ELR (cell line): Measurements from ENCODE around the gene NME1.
"Not testable (repeated sequence)": the region's sequence is repeated elsewhere in the genome, so short reads cannot be mapped to it uniquely, and the experiment has no call there.

Experiments
- DNase-seq: peaks from one replicate; pipeline ENCODE4 v3.0.0-alpha.2; 2015; ENCODE audit warnings: low read depth

The NME1 gene

DNA sequence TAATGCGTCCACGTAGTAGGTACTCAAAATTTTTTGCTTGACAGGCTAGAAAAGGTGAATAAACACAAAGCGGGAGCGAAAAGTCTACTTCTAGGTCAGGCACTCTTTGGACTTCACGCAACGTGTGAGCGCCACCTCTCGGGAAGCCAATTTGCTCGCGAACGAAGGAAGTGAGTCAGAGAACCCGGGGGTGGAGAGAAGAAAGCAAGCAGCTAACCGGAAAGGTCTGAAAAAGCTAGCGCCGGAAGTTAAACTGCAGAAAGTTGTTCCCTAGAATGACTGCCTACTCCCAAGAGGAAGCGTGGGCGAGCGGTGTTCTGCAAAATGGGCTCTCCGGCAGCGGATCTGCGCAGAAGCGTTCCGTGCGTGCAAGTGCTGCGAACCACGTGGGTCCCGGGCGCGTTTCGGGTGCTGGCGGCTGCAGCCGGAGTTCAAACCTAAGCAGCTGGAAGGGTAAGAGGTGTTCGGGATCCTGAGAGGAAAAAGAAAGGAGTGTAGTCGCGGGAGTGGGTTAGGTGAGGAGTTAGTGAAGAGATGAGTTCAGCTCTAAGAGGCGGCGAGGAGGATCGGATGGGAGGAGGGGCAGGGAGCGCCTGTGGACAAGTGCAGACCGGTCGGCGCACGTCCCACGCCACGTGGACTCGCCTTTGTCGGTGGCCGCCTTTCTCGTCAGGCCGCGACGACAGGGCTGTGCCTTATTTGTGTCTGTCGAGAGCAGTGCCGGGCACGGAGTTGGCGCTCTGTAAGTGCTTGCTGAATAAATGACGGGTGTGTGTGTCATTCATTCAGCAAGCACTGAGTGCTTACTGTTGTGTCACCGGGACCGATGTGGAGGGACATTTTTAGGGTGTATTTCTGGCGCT, at the start of gene NME1:
Gene NME1 (plus strand): TSS at position 350 of the 863 bp plus-strand sequence. CDS start 2,096 bp downstream, outside the sequence.
- peak; percentile 100 for DNase-seq

DNA sequence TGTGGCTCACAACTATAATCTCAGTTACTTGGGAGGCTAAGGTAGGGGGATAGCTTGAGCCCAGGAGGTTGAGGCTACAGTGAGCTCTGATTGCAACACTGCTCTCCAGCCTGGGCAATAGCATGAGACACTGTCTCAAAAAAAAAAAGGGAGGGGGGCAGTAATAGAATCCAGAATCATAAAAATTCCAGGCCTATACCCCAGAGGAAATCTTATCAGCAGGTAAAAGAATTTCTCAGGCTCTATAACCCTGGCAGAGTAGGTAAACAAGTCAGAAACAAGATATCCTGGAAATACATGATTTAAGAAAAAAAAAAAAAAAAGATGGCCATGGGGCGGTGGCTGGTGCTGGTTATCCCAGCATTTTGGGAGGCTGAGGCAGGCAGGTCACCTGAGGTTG, 45.6 kb upstream of the NME1 start:
- no peak for DNase-seq

DNA sequence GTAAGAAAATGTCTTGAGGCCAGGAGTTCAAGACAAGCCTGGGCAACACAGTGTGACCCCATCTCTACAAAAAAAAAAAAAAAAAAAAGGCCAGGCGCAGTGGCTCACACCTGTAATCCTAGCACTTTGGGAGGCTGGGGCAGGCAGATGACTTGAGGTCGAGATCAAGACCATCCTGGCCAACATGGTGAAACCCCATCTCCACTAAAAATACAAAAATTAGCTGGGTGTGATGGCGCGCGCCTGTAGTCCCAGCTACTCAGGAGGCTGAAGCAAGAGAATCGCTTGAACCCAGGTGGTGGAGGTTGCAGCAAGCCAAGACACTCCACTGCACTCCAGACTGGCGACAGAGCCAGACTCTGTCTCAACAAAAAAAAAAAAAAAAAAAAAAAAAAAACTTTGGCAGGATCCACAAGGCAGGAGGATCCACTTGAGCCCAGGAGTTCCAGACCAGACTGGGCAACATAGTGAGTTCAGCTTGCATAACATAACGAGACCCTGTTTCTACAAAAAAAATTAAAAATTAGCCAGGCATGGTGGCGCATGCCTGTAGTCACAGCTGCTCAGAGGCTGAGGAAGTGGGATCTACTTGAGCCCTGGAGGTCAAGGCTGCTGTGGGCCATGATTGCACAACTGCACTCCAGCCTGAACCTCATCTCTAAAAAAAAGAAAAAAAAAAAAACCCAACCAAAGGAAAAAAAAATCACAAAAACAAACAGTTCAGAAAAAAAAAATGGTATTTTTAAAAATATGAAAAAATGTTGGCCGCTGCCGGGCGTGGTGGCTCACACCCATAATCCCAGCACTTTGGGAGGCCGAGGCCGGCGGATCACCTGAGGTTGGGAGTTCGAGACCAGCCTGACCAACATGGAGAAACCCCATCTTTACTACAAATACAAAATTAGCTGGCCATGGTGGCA, 40.8 kb upstream of the NME1 start:
- DNase-seq, result peak; percentile 16

DNA sequence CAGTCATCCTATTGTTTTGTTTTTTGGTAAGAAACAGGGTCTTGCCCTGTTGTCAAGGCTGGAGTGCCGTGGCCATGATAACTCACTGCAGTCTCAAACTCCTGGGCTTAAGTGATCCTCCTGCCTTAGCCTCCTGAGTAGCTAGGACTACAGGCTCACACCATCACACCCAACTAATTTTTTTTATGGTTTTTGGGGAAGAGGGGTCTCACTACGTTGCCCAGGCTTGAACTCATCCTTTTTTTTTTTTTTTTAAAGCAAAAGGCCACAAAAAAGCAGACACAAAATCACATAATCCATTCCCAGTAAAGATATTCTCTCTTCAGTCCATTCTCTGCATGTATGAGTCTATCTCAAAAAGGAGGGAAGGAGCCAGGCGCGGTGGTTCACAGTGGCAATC, 38.2 kb upstream of the NME1 start:
- no peak for DNase-seq

DNA sequence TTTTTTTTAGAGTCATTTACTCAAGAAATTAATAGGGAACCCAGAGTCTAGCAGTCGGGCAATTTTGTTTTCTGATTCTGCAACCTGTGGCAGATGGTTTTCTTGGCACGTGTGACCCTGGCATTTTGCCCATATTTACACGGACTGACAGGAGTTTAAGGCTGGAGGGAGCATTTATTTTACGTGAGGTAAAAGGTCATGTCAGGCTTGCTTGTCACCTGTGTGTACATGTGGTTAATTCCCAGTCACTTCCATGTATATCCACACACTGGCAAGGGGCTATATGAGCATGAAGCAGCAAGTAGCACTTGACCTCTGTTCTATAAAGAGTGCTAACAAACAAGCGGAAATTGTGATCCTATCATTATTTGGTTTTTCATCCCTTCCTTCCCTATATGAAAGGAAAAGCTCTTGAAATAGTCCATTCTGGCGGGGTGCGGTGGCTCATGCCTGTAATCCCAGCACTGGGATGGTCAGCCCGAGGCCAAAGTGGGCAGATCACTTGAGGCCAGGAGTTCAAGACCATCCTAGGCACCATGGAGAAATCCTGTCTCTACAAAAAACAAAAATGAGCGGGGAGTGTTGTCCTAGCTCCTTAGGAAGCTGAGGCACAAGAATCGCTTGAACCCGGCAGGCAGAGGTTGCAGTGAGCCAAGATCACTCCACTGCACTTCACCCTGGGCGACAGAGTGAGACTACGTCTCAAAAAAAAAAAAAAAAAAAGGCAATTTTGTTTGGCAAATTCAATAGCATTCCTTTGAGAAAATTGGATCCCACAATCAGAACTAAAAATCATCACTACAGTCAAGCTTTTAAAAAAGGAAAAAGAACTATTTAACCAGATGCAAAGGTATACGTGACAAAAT, 34.8 kb upstream of the NME1 start:
- DNase-seq, result peak; percentile 9

DNA sequence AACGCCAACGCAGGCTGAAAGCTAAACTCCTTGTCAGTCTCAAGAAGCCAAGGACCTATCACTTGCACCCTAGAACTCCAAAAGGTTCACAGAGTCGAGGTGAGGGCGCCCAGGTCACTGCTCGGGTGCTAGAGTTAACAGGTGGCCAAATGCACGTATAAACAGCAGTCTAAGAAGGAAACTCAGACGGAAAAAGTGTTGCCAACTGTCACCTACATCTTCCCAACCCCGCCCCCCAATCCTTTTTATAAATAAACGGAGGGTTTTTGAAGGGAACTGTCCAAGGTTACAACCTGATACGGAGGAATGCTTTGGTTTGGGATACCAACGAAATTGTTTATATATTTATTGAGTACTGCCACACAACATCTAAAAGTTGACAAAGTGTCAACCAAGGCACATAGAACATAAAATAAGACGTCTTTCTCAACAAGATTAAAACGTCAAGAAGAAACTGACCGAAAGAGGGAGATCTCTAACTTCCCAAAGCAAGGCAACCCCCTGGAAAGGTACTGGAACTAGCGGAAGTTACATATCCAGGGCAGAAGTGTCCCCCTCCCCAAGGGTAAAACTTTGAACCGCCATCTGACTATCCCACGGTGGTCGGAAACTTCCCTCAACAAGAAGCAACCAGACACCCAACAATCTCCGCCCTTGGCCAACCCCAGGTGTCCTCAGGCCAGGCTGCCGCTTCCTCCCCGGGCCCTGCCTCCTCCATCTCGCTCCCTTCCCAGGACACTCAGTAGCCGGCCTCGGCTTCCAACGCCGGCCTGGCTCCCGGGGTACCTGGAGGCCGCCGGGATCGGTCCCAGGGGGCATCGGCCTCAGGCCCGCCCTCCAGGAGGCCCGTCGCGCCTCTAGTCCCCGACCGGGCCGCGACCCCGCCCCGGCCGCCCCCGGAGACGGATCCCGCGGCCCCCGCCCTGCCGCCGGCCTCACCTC, 33.7 kb upstream of the NME1 start:
- peak; percentile 62 for DNase-seq

DNA sequence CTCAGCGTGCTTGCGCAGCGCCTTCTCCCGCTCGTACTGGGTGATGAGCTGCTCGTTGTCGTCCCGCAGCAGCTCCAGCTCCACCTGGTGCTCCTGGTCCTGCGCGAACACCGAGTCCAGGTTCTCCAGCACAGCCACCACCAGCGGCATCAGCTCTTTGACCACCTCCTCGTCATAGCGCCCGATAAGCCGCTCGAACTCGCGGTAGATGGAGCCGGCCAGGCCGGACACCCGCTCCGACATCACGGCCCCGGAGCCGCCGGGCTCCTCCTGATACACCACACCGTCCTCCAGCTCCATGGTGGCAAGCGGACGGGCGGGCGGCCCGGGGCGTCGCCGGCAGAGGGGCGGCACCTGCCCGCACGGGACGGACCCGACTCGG, 33.0 kb upstream of the NME1 start:
- no peak for DNase-seq

DNA sequence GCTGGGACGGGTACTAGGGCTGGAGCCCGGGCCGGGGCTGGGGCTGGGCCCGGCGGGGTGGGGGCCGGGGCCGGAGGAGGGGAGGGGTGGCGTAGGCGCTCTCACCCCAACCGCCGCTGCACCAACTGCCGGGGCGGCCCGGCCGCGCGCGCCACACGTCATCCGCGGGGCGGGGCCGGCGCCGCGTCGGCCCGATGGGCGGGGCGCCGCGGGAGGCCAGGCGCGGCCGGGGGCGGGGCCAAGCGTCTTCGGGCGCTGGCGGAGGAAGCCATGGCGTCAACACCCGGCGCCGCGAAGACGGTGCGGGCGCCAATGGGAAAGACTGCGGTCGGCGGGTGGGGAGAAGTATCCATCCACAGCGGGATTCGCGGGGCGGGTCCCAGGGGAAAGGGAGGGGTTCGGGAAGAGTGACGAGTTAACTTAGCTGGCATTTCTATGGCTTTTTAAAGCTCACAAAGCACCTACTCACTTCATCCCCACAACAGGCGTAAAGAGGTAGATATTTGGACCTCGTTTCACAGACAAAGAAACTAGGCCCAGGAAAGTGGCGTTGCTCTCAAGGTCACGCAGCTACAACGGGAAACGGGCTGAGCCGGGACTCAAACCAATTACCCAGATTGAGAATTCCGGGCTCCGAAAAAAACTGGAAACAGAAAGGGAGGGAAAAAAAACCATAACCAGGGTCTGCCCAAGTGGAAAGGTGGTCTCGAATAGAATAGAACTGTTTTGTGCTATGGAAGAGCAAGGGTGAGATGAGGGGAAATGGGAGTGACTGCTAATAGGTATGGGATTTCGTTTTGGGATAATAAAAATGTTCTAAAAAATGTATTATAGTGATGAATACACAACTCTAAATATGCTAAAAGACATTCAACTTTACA, 32.4 kb upstream of the NME1 start, which contains the start of gene SPAG9:
Gene SPAG9 (minus strand): TSS at position 130 of the 881 bp plus-strand sequence. CDS start 212 bp downstream, outside the sequence.
- DNase-seq, result peak; percentile 99

DNA sequence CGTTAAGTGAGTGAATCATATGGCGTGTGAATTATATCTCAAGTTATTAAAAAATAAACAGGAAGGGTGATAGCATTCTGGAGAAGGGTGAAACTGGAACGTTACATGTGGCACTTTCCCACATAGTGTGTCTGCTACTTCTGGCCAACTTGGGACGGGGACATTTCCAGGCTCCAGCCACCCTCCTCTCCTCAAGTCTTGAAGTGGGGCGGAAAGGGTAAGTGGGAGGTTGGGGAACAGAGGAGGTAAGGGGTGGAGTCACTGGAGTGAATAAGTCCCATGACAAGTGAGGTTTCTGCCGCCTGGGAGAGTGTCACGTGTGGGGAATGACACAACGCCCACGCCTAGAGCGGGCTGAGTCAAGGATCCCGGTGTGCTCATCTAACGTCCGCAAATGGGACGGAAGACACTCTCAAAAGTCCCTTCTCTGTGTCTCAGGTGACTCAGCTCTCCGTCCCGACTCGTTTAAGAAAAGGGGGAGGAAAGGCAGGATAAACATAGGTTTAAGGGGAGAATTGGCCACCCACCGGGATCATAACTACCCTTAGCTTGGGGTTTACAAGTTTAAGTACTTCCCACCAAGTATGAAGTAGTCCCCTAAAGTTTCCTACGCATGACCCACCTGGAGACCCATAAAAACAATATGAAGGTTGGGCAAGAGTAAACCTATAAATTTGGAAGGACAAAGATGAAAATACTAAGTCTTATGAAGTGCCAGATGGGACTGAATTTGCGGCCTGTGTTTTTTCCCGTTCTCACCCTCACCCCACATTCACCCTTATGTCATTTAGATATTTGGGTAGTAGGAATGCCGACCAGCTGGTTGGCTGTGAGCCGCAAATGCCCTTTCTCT, 31.5 kb upstream of the NME1 start:
- DNase-seq, result peak; percentile 100

DNA sequence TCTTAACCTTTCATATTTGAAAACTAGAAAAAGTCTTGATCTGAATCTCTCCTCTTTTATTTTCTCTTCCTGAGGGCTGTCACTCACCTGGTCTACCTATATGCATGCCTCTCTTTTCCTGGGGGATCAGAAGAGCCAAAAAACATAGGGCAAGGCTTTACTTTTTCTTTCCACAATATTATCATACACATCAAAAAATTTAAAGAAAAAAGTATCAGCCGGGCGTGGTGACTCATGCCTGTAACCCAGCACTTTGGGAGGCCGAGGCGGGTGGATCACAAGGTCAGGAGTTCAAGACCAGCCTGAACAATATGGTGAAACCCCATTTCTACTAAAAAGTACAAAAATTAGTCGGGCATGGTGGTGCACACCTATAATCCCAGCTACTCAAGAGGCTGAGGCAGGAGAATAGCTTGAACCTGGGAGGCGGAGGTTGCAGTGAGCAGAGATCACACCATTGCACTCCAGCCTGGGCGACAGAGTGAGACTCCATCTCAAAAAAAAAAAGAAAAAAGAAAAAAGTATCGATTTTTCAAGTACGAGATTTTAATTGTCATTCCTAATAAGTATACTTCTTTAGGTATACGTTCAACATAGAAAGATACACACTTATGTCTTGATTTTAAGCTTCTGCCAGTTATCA, 30.8 kb upstream of the NME1 start:
- DNase-seq, result not testable (repeated sequence)

DNA sequence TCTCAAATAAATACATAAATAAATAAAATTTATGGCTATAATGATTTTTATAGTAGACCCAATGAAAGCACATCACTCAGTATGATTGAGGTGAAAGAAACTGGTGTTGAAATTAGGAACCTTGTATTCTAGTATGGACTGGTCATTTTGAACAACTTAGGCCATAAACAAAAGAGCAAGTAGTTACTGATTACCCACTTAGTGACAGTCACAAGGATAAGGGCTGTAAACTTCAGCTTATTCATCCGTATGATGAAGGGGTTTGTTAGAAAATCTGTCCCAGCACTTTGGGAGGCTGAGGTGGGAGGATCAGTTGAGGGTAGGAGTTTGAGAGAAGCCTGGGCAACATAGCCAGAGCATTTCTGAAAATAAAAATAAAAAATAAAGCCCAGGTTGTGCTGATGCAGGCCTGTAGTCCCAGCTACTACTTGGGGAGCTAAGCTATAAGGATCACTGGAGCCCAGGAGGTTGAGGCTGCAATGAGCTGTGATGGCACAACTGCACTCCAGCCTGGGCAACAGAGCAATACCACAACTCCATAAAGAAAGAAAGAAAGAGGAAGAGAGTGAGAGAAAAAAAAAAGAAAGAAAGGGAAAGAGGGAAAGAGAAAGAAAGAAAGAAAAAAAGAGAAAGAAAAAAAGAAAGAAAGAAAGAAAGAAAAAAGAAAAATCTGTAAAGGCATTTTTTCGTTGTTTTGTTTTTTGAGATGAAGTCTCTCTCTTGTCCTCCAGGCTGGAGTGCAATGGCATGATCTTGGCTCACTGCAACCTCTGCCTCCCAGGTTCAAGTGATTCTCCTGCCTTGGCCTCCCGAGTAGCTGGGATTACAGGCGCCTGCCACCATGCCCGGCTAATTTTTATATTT, 28.5 kb upstream of the NME1 start:
- no peak for DNase-seq

DNA sequence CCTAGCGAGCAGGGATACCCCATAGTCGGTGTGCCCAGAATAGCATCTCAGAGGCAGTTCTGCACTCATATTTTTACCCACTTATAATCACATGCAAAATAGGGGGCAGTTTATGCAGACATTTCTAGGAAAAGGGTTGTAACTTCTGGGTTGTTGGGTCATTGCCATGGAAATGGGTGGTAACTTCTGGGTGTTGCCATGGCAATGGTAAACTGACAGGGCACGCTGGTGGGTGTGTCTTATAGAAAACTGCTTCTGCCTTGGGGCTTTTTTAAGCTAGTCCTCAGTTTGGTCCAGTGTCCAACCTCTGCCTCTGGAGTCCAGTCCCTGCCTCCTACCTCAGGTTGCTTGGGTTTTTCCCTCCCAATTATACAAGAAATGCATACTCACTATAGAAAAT, 25.3 kb upstream of the NME1 start:
- DNase-seq, result peak; percentile 49

DNA sequence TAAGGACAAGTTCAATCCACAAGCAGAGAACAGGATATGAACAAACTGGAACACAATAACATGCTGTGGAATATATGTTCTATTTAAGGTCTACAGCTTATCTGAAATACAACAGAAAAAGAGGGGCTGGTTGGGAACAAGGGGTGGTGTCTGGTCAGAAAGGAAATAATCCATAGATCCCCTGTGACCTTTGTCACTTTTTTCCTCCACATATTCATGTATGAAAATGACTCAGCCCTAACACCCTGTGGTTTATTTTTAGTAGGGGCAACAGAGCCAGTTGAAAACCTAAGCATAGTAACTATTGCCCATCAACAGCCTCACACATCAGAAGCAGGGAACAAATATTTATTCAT, 20.4 kb upstream of the NME1 start:
- DNase-seq, result peak; percentile 53

DNA sequence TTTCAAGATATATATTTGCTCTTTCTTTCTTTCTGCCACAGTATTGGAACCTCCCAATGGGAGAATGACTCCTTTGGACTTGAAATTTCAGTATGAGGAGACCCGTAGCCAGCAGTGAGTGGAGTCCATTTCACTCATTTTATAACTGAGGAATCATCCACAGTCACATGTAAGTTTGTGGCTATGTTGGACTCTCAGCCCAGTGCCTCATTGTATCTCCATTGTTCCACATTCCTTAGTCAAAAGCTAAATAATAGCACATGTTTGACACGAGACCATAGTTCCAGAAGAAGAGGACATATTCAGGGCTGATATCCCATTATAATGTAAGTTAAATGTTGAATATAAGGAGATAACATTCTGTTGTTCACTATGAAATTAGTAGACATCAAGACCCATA, 20.0 kb upstream of the NME1 start:
- no peak for DNase-seq

DNA sequence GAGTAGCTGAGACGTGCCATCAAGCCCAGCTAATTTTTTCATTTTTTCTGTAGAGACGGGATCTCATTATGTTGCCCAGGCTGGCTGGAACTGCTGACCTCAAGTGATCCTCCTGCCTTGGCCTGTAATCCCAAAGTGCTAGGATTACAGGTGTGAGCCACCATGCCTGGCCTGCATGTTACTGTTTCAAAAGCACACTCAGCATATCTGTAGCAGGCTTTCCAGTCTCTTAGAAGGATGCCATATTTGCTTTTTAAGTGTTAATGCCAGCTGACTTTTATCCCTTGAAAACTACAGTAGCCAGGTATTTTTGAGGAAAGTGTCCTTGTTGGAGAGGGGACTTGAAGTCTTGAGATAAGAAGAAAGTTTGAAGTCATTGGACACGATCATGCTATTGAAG, 17.4 kb upstream of the NME1 start:
- DNase-seq, result no peak

DNA sequence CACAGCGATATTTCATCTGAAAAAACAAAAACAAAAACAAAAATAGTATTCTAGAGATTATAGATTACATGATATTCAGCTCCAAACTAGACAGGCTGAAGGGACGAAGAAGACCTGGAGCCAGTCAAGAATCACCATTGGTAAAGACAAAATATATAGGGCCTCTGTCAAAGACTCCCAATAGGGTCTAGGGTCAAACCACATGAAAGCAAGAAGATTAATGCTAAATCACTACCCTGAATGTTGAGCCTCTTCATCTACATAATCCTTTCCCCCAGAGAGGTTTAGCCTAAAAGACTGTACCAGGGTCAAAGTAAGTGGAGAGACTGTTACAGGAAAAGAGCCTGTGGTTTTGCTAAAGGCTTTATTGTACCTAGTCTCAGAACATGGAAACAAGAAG, 10.8 kb upstream of the NME1 start:
- DNase-seq, result no peak

DNA sequence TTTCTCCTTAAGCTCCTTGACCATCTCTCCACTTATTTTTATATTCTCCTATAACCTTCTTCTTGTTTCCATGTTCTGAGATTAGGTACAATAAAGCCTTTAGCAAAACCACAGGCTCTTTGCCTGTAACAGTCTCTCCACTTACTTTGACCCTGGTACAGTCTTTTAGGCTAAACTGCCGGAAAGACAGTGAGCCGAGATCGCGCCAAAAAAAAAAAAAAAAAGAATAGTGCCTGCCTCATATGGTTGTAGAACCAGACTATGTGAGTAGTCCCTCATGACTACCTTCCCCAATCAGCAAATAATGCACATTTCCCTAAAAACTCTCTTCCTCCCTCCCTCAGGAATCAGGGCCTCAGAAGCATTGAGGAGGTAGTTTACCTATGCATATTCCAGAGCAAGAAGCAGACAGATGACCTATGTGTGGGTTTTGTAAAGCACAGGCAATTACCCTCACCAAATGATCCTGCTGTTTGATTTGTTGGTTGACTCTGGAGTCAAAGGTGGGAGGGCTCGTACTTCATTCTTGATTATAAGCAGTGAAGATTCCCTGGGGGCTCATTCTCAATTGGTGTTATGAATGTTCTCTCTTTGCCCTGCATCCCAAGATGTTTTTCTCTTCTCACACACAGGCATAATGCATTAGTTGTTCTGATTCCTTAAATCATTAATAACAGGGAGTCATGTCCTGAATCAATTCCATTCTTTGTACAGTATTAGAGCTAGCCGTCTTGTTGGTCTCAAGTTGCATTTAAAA, 8.9 kb upstream of the NME1 start:
- DNase-seq, result no peak
